Measurements from ENCODE around the gene EIF4E2.

Gene EIF4E2

DNA sequence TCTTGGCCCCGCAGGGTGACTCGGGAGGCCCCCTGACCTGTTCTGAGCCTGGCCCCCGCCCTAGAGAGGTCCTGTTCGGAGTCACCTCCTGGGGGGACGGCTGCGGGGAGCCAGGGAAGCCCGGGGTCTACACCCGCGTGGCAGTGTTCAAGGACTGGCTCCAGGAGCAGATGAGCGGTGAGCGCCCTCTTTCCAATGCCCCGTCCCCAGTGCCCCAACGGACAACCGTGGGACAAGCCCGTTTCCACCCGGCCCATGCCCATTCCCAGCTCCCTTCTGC lies 27.1 kb upstream of the EIF4E2 start:
- TF ChIP-seq MYC (IDR thresholded peaks at IDR 0.05; ENCODE audit: low read depth, low read length) (no peak), CTCF (IDR thresholded peaks at IDR 0.05; ENCODE audit: low read depth, low read length) (no peak), POLR2A (IDR thresholded peaks at IDR 0.05; ENCODE audit: extremely low read depth, insufficient read length) (no peak)
- TF ChIP-seq, protein P1, sequence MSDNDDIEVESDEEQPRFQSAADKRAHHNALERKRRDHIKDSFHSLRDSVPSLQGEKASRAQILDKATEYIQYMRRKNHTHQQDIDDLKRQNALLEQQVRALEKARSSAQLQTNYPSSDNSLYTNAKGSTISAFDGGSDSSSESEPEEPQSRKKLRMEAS (IDR thresholded peaks at IDR 0.05; ENCODE audit: low read depth, low read length): no peak
- no peak overlapping the region for H3K4me3 ChIP-seq (ENCODE audit: low read depth, low read length)
- no peak for DNase-seq (ENCODE audit: low read depth)

- no peak for TF ChIP-seq MYC (IDR thresholded peaks at IDR 0.05; ENCODE audit: low read depth, low read length)
- TF ChIP-seq CTCF (IDR thresholded peaks at IDR 0.05; ENCODE audit: low read depth, low read length): peak; percentile 55
- H3K4me3 ChIP-seq (ENCODE audit: low read depth, low read length): no peak overlapping the region
- peak; percentile 90 for DNase-seq (ENCODE audit: low read depth)
Observed at GRCh38 chr2:232523682-232524597, 26.5 kb upstream of the EIF4E2 start.

DNA sequence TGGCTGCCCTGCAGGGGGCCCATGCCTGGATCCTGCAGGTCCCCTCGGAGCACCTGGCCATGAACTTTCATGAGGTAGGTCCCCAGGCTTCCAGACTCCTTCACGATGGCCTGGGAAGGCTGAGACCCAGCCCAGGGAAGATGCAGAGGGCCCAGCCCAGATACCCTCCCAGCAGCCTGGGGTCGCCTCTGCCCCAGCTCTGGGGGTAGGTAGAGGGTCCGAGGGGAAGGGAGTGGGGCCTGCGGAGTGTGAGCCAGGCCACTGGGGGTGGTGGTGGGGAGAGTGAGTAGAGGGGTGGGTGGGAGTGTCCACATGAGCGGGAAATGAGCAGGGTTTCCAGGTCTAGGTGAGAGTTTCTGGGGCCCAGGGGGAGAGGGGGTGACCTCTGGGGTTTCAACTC lies 25.7 kb upstream of the EIF4E2 start:
- DNase-seq (ENCODE audit: low read depth): no peak
- no peak for TF ChIP-seq POLR2A (IDR thresholded peaks at IDR 0.05; ENCODE audit: extremely low read depth, insufficient read length)
- no peak for TF ChIP-seq MYC (IDR thresholded peaks at IDR 0.05; ENCODE audit: low read depth, low read length)
- TF ChIP-seq CTCF (IDR thresholded peaks at IDR 0.05; ENCODE audit: low read depth, low read length): no peak
- TF ChIP-seq, protein P1 (IDR thresholded peaks at IDR 0.05; ENCODE audit: low read depth, low read length): no peak
- no peak overlapping the region for H3K4me3 ChIP-seq (ENCODE audit: low read depth, low read length)

GRCh38 chr2:232525199-232525598 lies 25.3 kb upstream of the EIF4E2 start:
- no peak for DNase-seq (ENCODE audit: low read depth)
- TF ChIP-seq, protein P1 (IDR thresholded peaks at IDR 0.05; ENCODE audit: low read depth, low read length): no peak

GRCh38 chr2:232525791-232526371 lies 24.6 kb upstream of the EIF4E2 start, which contains the start of gene CHRND:
Gene CHRND, plus strand, starts transcription at chr2:232526160. Its CDS starts 56 bp downstream, at chr2:232526216.
- no peak for DNase-seq (ENCODE audit: low read depth)
- no peak for TF ChIP-seq CTCF (IDR thresholded peaks at IDR 0.05; ENCODE audit: low read depth, low read length)
- TF ChIP-seq, protein P1 (IDR thresholded peaks at IDR 0.05; ENCODE audit: low read depth, low read length): no peak
- TF ChIP-seq POLR2A (IDR thresholded peaks at IDR 0.05; ENCODE audit: extremely low read depth, insufficient read length): no peak
- no peak for TF ChIP-seq MYC (IDR thresholded peaks at IDR 0.05; ENCODE audit: low read depth, low read length)
- H3K4me3 ChIP-seq (ENCODE audit: low read depth, low read length): no peak within 1 kb of the TSS

More at GRCh38 chr2:232525199-232525598, 25.3 kb upstream of the EIF4E2 start:
- no peak overlapping the region for H3K4me3 ChIP-seq (ENCODE audit: low read depth, low read length)

GRCh38 chr2:232526372-232526941 lies 24.0 kb upstream of the EIF4E2 start:
- H3K4me3 ChIP-seq (ENCODE audit: low read depth, low read length): no peak overlapping the region
- DNase-seq (ENCODE audit: low read depth): no peak
- TF ChIP-seq POLR2A (IDR thresholded peaks at IDR 0.05; ENCODE audit: extremely low read depth, insufficient read length): no peak
- TF ChIP-seq, protein P1 (IDR thresholded peaks at IDR 0.05; ENCODE audit: low read depth, low read length): no peak
- no peak for TF ChIP-seq CTCF (IDR thresholded peaks at IDR 0.05; ENCODE audit: low read depth, low read length)
- no peak for TF ChIP-seq MYC (IDR thresholded peaks at IDR 0.05; ENCODE audit: low read depth, low read length)

Measured in NB4 (cell line).